ENCODE data around the gene NCOA7.

- TF ChIP-seq GATA3 (IDR thresholded peaks at IDR 0.05; ENCODE audit: low read depth, low read length) = no peak
- no peak for TF ChIP-seq GATA2 (IDR thresholded peaks at IDR 0.05; ENCODE audit: low read depth, low read length)
These were observed 65.0 kb downstream of the NCOA7 start for GRCh38 chr6:125855783-125856182.

Data from SH-SY5Y (cell line).